HepG2 (cell line): ENCODE measurements around the gene FKBP14. TPM values are rescaled to one million over a fixed set of nuclear protein-coding genes. Genes with fewer than 3 reads are reported as not detected.

Experiments
- EP300 ChIP-seq, 3 experiments: sonication (generic) in 1 of 3; formaldehyde crosslinking in 1 of 3; IDR thresholded peaks; 2 replicates each; pipeline versions ENCODE4 v1.5.1 to v1.6.1; 2011 to 2020; ENCODE audit warnings: low read depth in 2 of 3, low read length in 2 of 3, borderline replicate concordance in 1 of 3, improper control_type of control experiment in 1 of 3, mild to moderate bottlenecking in 1 of 3, missing genetic modification reagents in 1 of 3, moderate library complexity in 1 of 3
- ETV5 ChIP-seq: IDR thresholded peaks from 2 replicates; pipeline ENCODE4 v1.6.1; 2018; ENCODE audit warnings: missing biosample characterization, missing genetic modification reagents, inconsistent platforms, borderline replicate concordance
- FOXA1 ChIP-seq, 2 experiments: fragments of 450-650 bp in 1 of 2; sonication (generic) in 1 of 2; formaldehyde crosslinking in 1 of 2; IDR thresholded peaks; 2 replicates each; pipeline versions ENCODE4 v1.4.0 to v1.6.1; 2016 to 2020; ENCODE audit warnings: missing genetic modification reagents in 1 of 2
- HMG20A ChIP-seq: IDR thresholded peaks from 2 replicates; pipeline ENCODE4 v1.6.1; 2016; ENCODE audit warnings: borderline replicate concordance
- HNRNPL ChIP-seq: fragments of 200-400 bp; formaldehyde crosslinking; IDR thresholded peaks from 2 replicates; pipeline ENCODE4 v1.6.1; 2017; ENCODE audit warnings: mild to moderate bottlenecking, low read depth, low read length
- IRF2 ChIP-seq: IDR thresholded peaks from 2 replicates; pipeline ENCODE4 v1.6.1; 2018; ENCODE audit warnings: missing genetic modification reagents, missing compliant biosample characterization
- KAT7 ChIP-seq: IDR thresholded peaks from 2 replicates; pipeline ENCODE4 v1.6.1; 2018; ENCODE audit warnings: borderline replicate concordance, missing compliant biosample characterization
- MATR3 ChIP-seq: sonication (generic); formaldehyde crosslinking; IDR thresholded peaks from 2 replicates; pipeline ENCODE4 v1.4.0; 2020; ENCODE audit warnings: missing genetic modification reagents
- NFYB ChIP-seq: sonication (generic); formaldehyde crosslinking; IDR thresholded peaks from 2 replicates; pipeline ENCODE4 v1.4.0; 2020; ENCODE audit warnings: missing genetic modification reagents
- PCBP1 ChIP-seq: fragments of 200-400 bp; formaldehyde crosslinking; IDR thresholded peaks from 2 replicates; pipeline ENCODE4 v1.6.1; 2017; ENCODE audit warnings: mild to moderate bottlenecking, low read depth, low read length, borderline replicate concordance
- PITX1 ChIP-seq: sonication (generic); formaldehyde crosslinking; IDR thresholded peaks from 2 replicates; pipeline ENCODE4 v1.5.1; 2020; ENCODE audit warnings: mild to moderate bottlenecking, missing genetic modification reagents
- SOX13 ChIP-seq, 3 experiments: fragments of 450-650 bp in 1 of 3; sonication (generic) in 1 of 3; formaldehyde crosslinking in 1 of 3; IDR thresholded peaks in 2 of 3; conservative IDR thresholded peaks in 1 of 3; 2 replicates each; pipeline versions ENCODE4 v1.5.0 to v1.6.1; 2016 to 2020; ENCODE audit warnings: antibody characterized with exemption in 1 of 3, mild to moderate bottlenecking in 1 of 3, missing compliant biosample characterization in 1 of 3, missing genetic modification reagents in 1 of 3, moderate library complexity in 1 of 3
- TBP ChIP-seq: sonication (generic); formaldehyde crosslinking; IDR thresholded peaks from 2 replicates; pipeline ENCODE4 v1.5.0; 2020; ENCODE audit warnings: missing genetic modification reagents
- ZNF572 ChIP-seq: sonication (generic); formaldehyde crosslinking; IDR thresholded peaks from 2 replicates; pipeline ENCODE4 v1.5.1; 2020; ENCODE audit warnings: mild to moderate bottlenecking, missing genetic modification reagents
- polyA plus RNA-seq, 8 experiments: library from polyadenylated mRNA; depleted of rRNA in 3 of 8; stranded (reverse) in 7 of 8; unstranded in 1 of 8; fragments of >200 nt; fragmentation: Illumina TruSeq in 4 of 8; extraction: Trizol in 4 of 8; gene quantifications; 2 replicates each; pipeline versions ENCODE4 v1.2.1 to v1.2.3, GENCODE V29; 2011 to 2016; ENCODE audit warnings: low read depth in 4 of 8, missing spikeins in 1 of 8, mixed read lengths in 1 of 8; ENCODE audit not compliant: insufficient read depth in 1 of 8
- total RNA-seq, 5 experiments: library from RNA; depleted of rRNA; stranded (reverse); fragments of >200 nt; fragmentation: Illumina TruSeq; extraction: Trizol; gene quantifications; 2 replicates each; pipeline ENCODE4 v1.2.3, GENCODE V29; 2016; ENCODE audit warnings: low read depth in 1 of 5
- TF ChIP-seq, protein P1 (sequence below): sonication (generic); formaldehyde crosslinking; IDR thresholded peaks from 2 replicates; pipeline ENCODE4 v1.4.0; 2020; ENCODE audit warnings: mild to moderate bottlenecking, low read depth, missing genetic modification reagents
- TF ChIP-seq, protein P2 (sequence below): sonication (generic); formaldehyde crosslinking; IDR thresholded peaks from 2 replicates; pipeline ENCODE4 v1.5.0; 2020; ENCODE audit warnings: mild to moderate bottlenecking, missing genetic modification reagents
- TF ChIP-seq, protein P3 (sequence below): sonication (generic); formaldehyde crosslinking; IDR thresholded peaks from 2 replicates; pipeline ENCODE4 v1.8.0; 2022; ENCODE audit warnings: mild to moderate bottlenecking, missing genetic modification reagents, moderate library complexity
- TF ChIP-seq, protein P4 (sequence below): sonication (generic); formaldehyde crosslinking; IDR thresholded peaks from 2 replicates; pipeline ENCODE4 v1.5.1; 2020; ENCODE audit warnings: missing genetic modification reagents, mild to moderate bottlenecking, borderline replicate concordance

Gene FKBP14
- total and polyA plus RNA-seq, 2 of the 13 experiments (the other 11 are each of a cell fraction or from before 2014, with no cell fraction given): 20.0 to 32.3 TPM

DNA sequence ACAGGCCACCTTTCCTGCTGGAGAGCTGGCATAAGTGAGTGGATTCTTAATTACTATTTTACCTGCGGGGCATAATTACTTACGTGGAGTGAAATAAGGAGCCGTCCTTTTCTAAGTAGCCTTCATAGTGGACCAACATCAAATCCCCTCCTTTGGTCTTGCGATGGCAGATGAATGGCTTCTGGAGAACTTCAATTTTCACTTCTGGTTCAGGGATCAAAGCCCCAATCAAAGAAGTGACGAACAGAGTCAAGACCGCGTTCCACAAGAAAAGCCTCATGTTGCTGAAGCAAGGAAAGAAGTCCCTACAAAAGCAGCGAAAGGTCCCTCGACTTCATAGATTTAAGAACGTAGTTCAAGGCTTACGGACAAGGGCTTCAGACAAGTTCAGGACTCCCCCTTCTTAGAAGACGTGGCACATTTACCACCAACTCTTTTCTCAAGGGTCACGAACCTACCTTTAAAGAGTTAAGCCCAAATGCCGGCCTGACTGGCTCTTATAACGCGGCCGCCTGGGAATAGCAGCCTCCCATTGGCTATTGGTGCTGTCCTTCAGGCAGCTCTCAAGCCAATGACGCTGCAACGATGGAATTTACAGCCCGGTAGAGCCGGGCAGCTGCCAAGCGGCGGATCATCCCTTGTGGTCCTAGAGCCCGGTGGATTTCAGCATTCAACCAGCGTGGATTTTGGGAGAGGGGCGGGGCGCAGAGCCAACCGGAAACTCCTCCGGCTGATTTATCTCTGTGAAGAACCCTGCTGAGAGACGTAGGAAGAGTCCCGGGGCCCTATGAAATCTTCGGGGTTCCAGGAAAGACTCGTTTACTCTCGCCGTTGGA is at the start of gene FKBP14 (continued):
- TF ChIP-seq, protein P1, sequence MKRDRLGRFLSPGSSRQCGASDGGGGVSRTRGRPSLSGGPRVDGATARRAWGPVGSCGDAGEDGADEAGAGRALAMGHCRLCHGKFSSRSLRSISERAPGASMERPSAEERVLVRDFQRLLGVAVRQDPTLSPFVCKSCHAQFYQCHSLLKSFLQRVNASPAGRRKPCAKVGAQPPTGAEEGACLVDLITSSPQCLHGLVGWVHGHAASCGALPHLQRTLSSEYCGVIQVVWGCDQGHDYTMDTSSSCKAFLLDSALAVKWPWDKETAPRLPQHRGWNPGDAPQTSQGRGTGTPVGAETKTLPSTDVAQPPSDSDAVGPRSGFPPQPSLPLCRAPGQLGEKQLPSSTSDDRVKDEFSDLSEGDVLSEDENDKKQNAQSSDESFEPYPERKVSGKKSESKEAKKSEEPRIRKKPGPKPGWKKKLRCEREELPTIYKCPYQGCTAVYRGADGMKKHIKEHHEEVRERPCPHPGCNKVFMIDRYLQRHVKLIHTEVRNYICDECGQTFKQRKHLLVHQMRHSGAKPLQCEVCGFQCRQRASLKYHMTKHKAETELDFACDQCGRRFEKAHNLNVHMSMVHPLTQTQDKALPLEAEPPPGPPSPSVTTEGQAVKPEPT (CRISPR knock-in tag): no peak
- TF ChIP-seq ZNF572 (CRISPR knock-in tag) (no peak; the same call in 1 of the 2 replicates), FOXA1 (IDR thresholded peaks at IDR 0.05) (no peak), FOXA1 (CRISPR knock-in tag; IDR thresholded peaks at IDR 0.05) (no peak), SOX13 (IDR thresholded peaks at IDR 0.05) (no peak), SOX13 (CRISPR knock-in tag; conservative IDR thresholded peaks at IDR 0.05 in 1 of 2, IDR thresholded peaks at IDR 0.05 in 1 of 2) (peak in 1 of 2 experiments; percentile 48; a peak in 1 of 4 replicates), PCBP1 (0 out of 2 replicates have a peak, but pooled peaks have one; percentile 52), HNRNPL (no peak), MATR3 (CRISPR knock-in tag) (no peak), KAT7 (CRISPR knock-in tag) (no peak), TBP (CRISPR knock-in tag) (no peak), NFYB (CRISPR knock-in tag) (peak; percentile 98), HMG20A (CRISPR knock-in tag) (no peak), EP300 (IDR thresholded peaks at IDR 0.05; ENCODE audit: low read depth in 2 of 2, low read length in 2 of 2) (no peak; a peak in 1 of 4 replicates), EP300 (CRISPR knock-in tag; IDR thresholded peaks at IDR 0.05; ENCODE audit: borderline replicate concordance) (no peak), ETV5 (CRISPR knock-in tag) (peak; percentile 61; the same call in 1 of the 2 replicates), PITX1 (CRISPR knock-in tag) (peak; percentile 79; the same call in 1 of the 2 replicates), IRF2 (peak; percentile 74)
- TF ChIP-seq, protein P2, sequence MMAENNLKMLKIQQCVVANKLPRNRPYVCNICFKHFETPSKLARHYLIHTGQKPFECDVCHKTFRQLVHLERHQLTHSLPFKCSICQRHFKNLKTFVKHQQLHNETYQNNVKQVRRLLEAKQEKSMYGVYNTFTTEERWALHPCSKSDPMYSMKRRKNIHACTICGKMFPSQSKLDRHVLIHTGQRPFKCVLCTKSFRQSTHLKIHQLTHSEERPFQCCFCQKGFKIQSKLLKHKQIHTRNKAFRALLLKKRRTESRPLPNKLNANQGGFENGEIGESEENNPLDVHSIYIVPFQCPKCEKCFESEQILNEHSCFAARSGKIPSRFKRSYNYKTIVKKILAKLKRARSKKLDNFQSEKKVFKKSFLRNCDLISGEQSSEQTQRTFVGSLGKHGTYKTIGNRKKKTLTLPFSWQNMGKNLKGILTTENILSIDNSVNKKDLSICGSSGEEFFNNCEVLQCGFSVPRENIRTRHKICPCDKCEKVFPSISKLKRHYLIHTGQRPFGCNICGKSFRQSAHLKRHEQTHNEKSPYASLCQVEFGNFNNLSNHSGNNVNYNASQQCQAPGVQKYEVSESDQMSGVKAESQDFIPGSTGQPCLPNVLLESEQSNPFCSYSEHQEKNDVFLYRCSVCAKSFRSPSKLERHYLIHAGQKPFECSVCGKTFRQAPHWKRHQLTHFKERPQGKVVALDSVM (CRISPR knock-in tag): no peak
- TF ChIP-seq, protein P3, sequence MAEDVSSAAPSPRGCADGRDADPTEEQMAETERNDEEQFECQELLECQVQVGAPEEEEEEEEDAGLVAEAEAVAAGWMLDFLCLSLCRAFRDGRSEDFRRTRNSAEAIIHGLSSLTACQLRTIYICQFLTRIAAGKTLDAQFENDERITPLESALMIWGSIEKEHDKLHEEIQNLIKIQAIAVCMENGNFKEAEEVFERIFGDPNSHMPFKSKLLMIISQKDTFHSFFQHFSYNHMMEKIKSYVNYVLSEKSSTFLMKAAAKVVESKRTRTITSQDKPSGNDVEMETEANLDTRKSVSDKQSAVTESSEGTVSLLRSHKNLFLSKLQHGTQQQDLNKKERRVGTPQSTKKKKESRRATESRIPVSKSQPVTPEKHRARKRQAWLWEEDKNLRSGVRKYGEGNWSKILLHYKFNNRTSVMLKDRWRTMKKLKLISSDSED (CRISPR knock-in tag): no peak
- TF ChIP-seq, protein P4, sequence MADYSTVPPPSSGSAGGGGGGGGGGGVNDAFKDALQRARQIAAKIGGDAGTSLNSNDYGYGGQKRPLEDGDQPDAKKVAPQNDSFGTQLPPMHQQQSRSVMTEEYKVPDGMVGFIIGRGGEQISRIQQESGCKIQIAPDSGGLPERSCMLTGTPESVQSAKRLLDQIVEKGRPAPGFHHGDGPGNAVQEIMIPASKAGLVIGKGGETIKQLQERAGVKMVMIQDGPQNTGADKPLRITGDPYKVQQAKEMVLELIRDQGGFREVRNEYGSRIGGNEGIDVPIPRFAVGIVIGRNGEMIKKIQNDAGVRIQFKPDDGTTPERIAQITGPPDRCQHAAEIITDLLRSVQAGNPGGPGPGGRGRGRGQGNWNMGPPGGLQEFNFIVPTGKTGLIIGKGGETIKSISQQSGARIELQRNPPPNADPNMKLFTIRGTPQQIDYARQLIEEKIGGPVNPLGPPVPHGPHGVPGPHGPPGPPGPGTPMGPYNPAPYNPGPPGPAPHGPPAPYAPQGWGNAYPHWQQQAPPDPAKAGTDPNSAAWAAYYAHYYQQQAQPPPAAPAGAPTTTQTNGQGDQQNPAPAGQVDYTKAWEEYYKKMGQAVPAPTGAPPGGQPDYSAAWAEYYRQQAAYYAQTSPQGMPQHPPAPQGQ (CRISPR knock-in tag): no peak
